HUDEP-2 (cell line): ENCODE data around the gene LRRC74B.
"Not testable (repeated sequence)": the region's sequence is repeated elsewhere in the genome, so short reads cannot be mapped to it uniquely, and the experiment has no call there.

Experiments used
- DNase-seq, 76 experiments: peaks; one replicate each; lab custom pipeline; 2025; ENCODE audit not compliant: unreplicated experiment in 76 of 76; lab: John Stamatoyannopoulos, UW

The LRRC74B gene

DNA sequence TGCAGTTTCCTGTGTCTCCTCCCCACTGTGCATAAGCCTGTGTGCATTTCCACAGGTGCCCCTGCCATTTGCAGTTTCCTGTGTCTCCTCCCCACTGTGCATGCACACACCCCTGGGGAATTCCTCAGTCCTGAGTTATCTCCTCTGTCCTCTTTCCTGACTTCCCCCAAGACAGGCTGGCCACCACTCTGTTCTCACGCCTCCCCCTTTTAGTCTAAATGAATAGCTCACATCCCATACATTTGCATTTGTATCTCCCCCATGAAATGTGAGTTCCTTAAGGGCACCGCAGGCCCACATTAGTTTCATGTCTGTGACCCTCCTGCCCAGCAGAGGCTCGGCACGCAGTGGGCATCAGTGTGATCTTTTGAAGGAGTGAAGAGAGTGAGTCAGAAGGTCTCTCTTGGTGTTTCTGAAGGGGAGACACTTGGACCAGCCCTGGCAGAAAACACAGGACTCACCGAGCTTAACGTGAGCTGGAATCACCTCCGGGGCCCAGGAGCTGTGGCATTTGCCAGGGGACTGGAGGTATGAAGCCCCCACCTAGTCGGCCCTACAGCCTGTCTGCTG lies 6.2 kb downstream of the LRRC74B start:
- DNase-seq = no peak

DNA sequence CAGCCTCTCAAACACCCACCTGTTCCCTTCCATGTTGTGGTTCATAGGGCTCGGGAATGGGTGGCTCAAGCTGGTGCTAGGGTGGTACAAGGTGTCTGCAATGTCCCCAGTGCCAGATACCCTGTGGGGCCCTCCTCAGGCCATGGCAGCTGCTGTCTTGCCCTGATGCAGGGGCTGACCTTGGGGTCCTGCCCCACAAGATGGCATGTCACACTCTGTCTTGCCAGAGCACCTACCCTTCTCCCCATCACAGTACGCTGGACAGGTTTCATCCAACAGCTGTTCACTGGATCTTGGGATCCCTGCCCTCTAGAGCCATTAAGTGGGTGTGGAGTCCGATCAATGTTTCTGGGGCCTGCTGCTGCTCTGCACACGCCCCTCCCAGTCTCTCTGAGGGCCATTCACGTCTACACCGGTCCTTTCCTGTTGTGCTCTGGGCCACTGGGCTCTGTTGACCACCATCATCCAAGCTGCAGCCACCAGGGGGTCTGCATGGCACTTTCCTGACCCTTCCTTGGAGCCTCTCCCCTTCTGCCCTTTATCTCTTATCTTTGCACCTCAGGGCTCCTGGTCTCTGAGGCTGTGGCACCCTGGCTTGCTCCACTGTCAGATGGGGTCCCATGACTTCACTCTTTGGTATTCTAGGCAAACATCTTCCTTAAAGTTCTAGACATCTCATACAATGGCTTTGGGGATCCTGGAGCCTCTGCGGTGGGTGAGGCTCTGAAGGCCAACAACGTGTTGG lies 7.1 kb downstream of the LRRC74B start:
- no peak for DNase-seq

DNA sequence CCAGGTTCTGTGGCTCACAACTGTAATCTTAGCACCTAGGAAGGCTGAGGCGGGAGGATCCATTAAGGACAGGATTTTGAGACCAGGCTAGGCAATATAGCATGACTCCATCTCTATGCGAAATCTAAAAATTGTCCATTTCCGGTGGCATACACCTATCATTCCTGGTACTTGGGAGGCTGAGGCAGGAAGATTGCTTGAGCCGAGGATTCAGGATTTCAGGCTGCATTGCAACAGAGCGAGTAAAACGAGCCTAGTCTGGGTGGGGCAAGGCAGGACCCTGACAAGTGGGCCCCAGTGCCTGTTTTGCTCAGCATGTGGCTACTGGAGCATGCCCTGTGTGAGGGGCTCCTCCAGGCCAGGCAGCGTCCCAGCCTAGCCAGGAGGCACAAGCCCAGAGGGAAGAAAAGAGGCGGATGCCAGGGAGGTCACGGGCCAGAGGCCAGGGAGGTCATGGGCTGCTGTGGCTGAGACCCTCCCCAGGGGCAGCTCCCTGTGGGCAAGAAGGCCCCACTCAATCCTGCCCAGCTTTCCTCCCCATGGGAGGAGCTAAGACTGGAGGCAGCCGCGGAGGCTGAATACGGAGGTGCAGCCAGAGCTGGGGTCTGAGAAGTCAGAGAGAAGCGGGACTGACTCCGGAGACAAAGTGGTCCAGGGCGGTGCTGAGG lies 8.4 kb downstream of the LRRC74B start:
- no peak for DNase-seq

DNA sequence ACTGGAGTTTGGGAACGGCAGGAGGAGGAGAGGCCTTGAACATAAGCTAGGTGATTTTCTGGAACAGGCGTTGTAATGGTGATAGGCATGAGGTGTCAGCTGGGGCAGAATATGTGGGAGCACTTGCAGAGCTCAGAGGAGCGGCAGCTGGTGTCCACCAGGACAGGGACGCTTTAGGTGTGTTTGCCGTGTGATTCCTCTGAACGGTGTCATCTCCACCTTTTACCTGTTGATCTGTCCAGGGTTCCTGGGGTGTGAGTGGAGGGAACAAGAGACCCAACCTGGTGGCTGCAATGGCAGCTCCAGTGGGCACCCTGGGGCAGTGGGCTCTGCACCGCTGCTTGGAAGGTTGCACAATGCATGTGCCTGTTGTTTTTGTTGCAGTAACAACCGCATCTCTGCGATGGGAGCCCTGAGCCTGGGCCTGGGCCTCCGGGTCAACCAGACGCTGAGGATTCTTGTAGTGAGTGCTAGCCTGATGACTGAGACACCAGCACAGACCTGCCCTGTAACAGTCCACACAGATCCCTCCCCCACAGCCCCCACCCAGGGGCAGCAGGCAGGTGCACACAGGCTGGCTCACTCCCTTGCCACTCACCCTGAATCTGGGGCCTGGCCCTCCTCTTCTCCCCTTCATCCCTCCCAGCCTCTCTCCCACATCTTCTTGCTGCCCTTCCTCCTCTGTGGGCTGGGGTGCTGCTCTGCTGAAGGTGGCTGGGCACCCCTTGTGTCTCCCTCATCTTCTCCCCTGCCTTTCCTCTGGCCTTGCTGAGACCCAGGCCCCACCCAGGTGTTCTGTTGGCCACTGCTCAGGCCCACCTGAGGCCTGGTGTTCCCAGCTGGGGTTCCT lies 9.2 kb downstream of the LRRC74B start:
- no peak for DNase-seq

DNA sequence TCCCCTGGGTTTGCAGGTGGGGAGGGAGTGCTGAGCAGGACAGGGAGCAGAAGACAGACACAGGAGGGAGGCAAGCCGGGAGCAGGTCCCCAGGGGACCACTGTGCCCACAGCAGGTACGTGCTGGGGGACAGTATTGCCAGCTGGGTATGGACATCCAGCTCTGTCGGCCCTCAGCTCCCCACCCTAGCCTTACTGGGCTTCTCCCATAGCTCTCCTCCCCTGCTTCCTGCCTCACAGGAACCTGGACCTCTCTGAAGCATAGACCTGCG lies 9.8 kb downstream of the LRRC74B start:
- no peak for DNase-seq

DNA sequence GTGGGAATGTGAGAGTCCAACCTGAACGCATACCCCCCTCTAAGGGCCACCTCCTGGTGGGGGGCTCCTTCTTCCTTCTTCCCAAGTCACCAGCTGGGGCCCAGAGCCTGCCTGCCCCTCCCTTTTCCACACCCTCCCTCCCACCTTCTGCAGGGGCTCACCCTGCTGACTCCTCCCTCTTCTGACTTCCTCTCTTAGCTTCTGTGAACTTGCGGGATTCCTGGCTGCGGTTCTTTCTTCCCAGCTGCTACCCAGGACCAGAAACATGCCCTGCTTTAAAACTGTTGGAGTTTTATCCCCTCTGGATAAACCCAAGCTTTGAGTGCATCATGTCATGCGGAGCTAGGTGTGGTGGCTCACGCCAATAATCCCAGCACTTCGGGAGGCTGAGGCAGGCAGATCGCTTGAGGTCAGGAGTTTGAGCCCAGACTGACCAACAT lies 10.2 kb downstream of the LRRC74B start:
- DNase-seq = no peak

DNA sequence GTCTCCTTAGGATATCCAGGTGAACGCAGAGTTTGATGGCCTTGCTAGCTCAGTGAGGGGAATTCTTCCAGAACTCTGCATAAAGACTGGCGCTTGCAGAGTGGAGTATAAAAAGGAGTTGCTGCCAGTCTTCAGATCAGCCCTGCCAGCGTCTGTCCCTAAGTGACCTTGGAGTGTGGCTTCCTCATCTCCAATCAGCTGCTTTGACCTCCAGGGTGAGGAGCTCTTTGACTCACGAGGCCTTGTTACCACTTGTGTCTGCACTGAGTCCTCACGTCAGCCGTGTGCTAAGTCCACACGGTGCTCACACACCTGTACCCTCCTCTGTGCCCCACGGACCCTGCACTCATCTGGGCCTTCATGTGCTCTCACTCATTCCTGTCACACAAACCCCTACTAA lies 14.6 kb downstream of the LRRC74B start:
- not testable (repeated sequence) for DNase-seq

DNA sequence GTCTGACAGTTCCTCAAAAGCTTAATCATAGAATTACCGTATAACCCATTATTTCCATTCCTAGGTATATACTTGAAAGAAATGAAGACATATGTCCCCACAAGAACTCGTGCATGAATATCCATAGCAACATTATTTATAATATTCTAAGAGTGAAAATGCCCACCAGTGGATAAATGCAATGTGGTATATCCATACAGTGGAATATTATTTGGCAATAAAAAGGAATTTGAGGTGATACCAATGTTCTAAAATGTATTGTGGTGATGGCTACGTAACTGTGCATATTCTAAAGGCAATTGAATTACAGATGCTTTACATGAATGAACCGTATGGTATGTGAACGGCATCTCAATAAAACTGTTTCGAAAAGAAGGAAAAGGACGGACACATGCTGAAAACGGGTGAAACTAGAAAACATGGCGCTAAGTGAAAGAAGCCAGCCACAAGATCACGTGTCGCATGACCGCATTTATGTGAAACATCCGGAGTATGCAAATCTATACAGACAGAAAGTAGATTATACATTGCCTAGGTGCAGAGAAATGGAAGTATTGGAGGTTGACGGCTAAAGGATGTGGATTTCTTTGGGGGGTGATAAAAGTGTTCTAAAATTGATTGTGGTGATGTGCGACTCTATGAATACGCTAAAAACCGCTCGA lies 16.0 kb downstream of the LRRC74B start:
- not testable (repeated sequence) for DNase-seq

DNA sequence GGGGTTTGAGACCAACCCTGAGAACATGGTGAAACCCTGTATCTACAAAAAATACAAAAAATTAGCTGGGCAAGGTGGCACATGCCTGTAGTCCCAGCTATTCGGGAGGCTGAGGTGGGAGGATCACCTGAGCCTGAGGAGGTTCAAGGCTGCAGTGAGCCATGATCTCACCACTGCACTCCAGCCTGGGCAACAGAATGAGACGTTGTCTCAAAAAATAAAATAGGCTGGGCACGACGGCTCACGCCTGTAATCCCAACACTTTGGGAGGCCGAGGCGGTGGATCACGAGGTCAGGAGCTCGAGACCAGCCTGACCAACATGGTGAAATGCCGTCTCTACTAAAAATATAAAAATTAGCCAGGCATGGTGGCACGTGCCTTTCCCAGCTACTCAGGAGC lies 18.7 kb downstream of the LRRC74B start:
- not testable (repeated sequence) for DNase-seq

DNA sequence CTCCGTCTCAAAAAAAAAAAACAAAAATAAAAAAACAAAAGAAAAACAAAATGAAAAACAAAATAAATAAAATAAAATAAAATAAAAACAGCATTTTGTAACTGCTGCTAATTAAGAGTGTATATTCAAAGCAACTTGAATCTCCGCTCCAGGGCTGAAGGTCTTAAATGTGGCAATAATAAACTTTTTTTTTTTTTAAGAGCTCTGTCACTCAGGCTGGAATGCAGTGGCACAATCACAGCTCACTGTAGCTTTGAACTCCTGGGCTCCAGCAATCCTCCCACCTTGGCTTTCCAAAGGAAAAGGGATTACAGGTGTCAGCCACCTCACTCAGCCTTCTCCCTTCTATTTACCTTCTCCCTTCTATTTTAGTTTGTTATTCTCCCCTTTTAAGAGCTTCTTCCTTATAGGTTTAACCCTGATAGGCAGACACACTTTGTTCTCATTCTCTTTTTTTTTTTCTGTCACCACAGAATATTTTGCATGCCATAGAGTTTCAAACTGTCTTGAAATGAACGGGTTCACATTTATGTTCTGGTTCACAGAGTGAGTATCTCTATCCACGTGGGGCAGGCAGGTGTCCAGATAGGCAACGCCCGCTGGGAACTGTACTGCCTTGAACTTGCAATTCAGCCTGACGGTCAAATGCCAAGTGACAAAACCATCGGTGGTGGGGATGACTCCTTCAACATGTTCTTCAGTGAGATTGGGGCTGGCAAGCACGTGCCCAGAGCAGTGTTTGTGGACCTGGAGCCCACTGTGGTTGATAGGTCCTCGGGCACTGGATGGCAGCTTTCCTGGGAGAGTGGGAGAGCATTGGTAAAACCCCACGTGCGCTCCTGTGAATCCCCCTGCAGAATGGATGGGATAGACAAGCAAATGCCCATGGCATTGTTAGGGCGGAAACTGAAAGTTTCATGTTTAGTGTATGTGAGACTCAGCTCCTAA lies 19.4 kb downstream of the LRRC74B start:
- DNase-seq = no peak

DNA sequence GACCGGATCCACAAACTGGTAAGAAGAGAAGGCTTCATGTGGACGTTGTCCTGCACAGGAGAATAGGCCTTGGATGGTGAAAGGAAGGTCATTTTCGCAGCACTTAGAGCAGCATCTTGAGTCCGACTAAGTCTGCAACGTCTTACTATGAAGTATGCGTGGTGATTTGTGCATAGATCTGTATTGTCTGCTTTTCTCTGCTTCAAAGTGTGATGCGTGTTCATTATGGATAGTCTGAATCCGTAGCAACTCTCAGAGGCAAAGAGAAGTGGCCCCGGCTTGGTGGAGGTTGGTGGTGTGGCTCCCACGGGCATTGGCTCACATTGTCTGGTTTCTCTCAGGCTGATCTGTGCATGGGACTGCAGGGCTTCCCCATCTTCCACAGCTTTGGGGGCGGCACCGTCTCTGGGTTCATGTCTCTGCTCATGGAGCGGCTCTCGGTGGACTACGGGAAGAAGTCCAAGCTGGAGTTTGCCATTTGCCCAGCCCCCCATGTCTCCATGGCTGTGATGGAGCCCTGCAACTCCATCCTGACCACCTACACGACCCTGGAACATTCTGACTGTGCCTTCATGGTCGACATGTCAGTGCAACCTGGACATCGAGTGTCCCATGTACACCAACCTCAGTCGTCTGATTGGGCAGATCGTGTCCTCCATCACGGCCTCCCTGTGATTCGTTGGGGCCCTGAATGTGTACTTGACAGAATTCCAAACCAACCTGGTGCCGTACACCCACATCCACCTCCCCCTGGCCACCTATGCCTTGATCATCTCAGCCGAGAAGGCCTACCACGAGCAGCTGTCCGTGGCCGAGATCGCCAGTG lies 21.5 kb downstream of the LRRC74B start:
- no peak for DNase-seq

DNA sequence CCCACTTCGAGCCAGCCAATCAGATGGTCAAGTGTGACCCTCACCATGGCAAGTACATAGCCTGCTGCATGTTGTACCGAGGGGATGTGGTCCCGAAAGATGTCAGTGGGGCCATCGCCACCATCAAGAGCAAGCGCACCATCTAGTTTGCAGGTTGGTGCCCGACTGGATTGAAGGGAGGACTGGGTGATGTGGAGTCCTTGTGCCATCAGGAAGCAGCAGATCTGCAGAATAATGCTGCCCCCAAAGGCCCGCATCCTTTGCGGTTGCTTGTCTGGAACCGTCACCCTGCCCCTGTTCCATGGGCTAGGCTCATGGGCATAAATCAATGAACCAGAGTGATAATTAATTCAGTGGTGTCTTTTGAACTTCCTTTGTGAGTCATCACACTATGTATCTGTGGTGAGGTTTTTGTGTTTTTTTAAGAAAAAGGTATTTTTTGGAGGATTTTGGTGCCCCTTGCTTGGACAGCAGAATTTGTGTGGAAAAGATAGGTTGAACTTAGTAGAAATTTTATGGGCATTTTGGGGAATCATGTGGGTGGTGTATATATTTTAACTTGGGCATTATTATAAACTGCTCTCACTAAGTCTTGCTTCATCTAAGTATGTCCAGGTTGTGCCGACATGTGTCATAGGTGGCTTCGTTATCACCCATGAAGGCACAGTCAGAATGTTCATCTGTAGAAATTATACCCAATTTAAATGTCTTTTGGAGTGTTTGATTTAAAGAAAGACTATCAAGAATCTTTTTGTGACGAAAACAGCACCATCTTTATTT lies 22.3 kb downstream of the LRRC74B start:
- DNase-seq = no peak

DNA sequence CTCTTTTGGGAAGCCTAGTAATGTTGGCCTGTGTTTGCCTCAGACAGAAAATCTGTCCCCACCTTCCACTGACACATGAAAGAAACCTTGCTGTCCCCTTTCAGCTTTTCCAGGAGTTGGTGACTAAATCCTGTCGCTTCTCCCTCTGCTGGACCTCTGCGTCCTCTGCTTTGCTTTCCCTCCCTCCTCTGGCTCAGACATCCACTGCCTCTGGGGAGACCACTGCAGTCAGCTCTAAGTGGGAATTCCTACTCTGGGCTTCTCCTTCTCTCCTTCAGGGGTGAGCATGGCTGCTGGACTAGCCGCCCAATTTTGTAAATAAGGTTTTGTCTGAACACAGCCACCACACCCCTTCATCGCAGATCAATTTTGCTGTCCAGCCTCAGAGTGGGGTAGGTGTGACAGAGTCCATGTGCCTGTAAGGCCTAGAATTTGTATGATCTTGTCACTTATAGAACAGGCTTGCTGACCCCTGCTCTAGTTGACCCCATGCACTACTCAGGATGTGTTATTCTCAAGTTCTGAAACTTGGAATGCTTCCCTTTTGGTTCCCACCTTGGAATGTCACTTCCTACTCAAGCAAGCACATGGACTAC lies 23.0 kb downstream of the LRRC74B start:
- no peak for DNase-seq

DNA sequence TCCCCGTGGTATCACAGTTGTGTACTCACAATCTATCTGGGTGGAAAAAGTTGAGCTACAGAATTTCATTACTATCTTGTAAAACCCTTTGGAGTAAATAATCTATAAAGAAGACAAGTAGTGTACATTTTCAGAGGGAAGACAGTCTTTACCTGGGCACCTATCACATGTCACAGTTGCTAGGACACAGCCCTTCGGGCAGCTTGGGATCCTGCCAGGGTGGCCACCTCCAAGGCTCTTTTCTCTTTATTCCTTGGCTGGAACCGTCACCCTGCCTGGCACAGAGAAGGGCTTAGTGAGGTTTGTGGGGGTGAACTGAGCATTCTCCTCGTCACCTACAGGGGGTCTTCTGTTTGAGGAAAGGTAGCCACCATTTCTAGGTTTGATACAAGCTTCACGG lies 23.6 kb downstream of the LRRC74B start:
- DNase-seq = no peak

DNA sequence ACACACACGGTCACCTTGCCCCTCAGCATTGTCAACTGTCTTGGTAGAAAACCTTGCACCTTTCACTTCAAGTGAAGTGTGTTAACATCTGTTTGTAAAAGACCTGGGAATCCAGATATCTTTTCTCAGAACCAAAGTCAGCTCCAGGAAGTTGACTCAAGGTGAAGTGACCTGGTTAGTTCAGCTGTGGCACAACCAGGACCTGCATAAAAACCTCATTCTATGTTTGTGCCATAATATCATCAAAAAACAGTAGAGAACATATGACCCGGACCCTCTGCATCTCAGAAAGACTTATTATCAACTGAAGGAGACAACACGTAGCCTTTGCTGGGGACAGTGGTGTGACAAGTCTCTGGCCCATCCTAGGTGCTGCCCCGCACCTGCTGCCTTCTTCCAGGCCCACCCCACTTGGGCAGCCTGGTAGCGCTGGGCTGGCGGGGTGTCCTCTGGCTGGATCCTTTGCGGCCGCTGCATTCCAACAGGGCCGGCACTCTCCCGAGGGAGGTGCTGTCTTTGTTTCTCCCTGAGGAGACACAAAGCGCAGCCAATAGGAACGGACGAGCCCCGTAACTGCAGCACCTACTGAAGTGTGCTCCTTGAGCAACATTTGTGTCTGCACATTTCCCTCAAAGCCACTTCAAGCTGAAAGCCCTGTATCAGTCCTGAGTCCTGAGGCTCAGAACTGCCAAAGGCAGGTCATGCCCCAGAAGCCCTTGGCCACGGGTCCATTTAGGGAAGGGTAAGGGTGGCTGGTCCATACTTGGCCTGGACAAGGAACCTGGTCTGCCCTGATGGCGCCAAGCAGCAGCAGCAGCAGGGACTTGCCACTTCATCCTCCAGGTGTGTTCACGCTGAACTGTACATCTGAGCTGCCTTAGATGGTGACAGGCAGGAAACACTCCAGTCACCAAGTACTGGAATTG lies 25.2 kb downstream of the LRRC74B start:
- DNase-seq = peak in 1 of 76 experiments; percentile 1

DNA sequence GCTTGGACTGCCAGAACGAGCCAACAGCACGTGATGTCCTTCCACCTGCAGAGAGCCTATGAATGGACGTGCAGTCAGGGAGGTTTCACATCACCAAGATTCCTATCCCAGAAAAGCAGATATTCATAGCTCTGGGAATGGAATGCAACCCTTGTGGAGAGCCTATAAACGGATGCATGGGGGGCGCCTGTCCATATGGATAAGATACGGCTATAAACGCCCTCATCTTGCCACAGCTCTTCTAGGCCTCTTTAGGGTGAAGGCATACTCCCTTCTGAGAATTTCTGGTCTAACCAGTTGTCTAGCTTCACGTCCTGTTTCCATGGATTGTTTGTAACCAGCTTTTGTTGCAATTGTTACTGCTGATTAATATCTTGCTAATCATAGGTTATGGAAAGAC lies 26.1 kb downstream of the LRRC74B start:
- DNase-seq = not testable (repeated sequence)

DNA sequence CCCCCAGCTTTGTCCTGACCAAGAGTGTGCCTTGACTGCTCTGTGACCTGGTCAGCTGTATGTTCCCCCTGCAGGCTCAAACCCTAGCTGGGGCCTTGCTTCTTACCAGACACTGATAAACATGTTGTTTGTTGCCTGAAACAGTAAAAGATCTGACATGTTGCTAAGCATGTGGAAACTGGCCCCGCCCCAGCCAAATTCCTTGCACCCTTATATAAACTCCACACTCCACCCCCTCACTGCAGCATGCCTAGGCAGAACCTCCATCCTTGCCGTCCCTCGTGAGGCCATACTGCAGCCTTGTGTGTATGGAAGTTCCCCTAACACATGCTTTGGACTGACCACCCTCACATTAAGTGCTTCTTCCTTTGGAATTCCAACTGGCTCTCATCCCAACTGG lies 27.3 kb downstream of the LRRC74B start:
- DNase-seq = no peak
